ENCODE results near the gene CEACAM19. TPM values are rescaled to one million over a fixed set of nuclear protein-coding genes. Genes with fewer than 3 reads are reported as not detected.

The CEACAM19 gene
- total RNA-seq, 1 experiment from 2014 or later, result 3.5 TPM

DNA sequence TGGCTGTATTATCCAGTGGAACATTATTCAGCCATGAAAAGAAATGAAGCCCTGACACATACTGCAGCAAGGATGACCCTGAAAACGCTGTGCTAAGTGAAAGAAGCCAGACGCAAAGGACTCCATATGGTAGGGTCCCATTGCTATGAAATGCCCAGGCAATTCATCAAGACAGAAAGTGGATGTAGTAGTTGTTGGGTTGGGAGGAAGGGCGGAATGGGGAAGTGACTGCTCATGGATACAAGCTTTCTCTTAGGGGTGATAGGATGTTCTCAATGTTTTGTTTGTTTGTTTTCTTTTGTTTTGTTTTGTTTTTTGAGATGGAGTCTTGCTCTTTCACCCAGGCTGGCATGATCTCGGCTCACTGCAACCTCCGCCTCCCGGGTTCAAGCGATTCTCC, 16.6 kb downstream of the CEACAM19 start:
- no peak for DNase-seq
- Histone ChIP-seq H4K5ac (ENCODE audit: insufficient read length, low read depth, low read length) (no peak overlapping the region), H2BK15ac (ENCODE audit: low read depth, low read length) (no peak overlapping the region), H4K20me1 (ENCODE audit: control insufficient read depth, insufficient read depth, insufficient read length) (no peaks in the 10 kb centered on the region), H3K79me1 (ENCODE audit: insufficient read depth, low read depth, low read length, poor library complexity, severe bottlenecking) (no peaks in the 10 kb centered on the region), H3K4me1 (ENCODE audit: insufficient read depth, low read length) (peaks cover 2% of the 10 kb centered on the region; the same call in 1 of the 2 replicates), H3K18ac (ENCODE audit: insufficient read length, low read depth, low read length) (no peak overlapping the region), H3K4ac (ENCODE audit: low read depth, low read length) (no peak overlapping the region), H3K14ac (ENCODE audit: insufficient read depth, low read length) (no peak overlapping the region), H2BK120ac (ENCODE audit: low read depth, low read length, poor library complexity, severe bottlenecking) (no peak overlapping the region), H2BK5ac (ENCODE audit: insufficient read length, low read length) (no peak overlapping the region), H2AK5ac (ENCODE audit: insufficient read length, low read length) (no peak overlapping the region), H3K56ac (ENCODE audit: insufficient read length, low read depth, low read length) (no peak overlapping the region), H3K9ac (ENCODE audit: extremely low read depth, insufficient read length, low read length) (no peak overlapping the region), H2AFZ (ENCODE audit: low read length) (no peak overlapping the region), H3T11ph (ENCODE audit: low read length) (no peak overlapping the region), H3K4me2 (ENCODE audit: insufficient read depth, insufficient read length, low read length) (no peak overlapping the region), H3K27ac (ENCODE audit: insufficient read length, low read depth, low read length) (no peak overlapping the region), H3K79me2 (ENCODE audit: insufficient read depth, low read length) (no peaks in the 10 kb centered on the region), H3K23me2 (ENCODE audit: insufficient read length, low read depth, low read length, poor library complexity, severe bottlenecking) (no peaks in the 10 kb centered on the region), H2BK20ac (ENCODE audit: low read depth, low read length, poor library complexity, severe bottlenecking) (no peak overlapping the region), H3K27me3 (ENCODE audit: insufficient read depth, low read length) (no peaks in the 10 kb centered on the region), H3K9me3 (ENCODE audit: control insufficient read depth, low read depth, low read length) (no peaks in the 10 kb centered on the region), H4K91ac (ENCODE audit: insufficient read length, low read depth, low read length) (no peak overlapping the region), H2BK12ac (ENCODE audit: insufficient read length, low read depth, low read length) (no peak overlapping the region), H3K23ac (ENCODE audit: insufficient read length, low read depth, low read length) (no peak overlapping the region), H4K8ac (replicated peaks; ENCODE audit: insufficient read length, low read depth, low read length) (no peak overlapping the region)
- TF ChIP-seq, protein P1, sequence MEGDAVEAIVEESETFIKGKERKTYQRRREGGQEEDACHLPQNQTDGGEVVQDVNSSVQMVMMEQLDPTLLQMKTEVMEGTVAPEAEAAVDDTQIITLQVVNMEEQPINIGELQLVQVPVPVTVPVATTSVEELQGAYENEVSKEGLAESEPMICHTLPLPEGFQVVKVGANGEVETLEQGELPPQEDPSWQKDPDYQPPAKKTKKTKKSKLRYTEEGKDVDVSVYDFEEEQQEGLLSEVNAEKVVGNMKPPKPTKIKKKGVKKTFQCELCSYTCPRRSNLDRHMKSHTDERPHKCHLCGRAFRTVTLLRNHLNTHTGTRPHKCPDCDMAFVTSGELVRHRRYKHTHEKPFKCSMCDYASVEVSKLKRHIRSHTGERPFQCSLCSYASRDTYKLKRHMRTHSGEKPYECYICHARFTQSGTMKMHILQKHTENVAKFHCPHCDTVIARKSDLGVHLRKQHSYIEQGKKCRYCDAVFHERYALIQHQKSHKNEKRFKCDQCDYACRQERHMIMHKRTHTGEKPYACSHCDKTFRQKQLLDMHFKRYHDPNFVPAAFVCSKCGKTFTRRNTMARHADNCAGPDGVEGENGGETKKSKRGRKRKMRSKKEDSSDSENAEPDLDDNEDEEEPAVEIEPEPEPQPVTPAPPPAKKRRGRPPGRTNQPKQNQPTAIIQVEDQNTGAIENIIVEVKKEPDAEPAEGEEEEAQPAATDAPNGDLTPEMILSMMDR (conservative IDR thresholded peaks at IDR 0.05), result no peak
- Mint-ChIP-seq H3K27me3 (ENCODE audit: low read depth) (peaks cover 11% of the 10 kb centered on the region), H3K36me3 (ENCODE audit: insufficient read depth in 1 of 3, low read depth in 3 of 3) (no peaks in the 10 kb centered on the region), H3K9me3 (no peaks in the 10 kb centered on the region), H3K4me1 (peaks cover 17 to 18% of the 10 kb centered on the region in 2 experiments), H3K4me3 (no peak overlapping the region), H3K27ac (no peak overlapping the region)
- no CpG with 5 or more reads among the region's 7 CpGs for WGBS (ENCODE audit: extremely low coverage, insufficient read length, low lambda C conversion rate)
